NCI-H1417 (cell line): ENCODE results near the gene APOL1.

Experiments used
- DNase-seq, 3 experiments: peaks; one replicate each; lab custom pipeline; 2025; lab: John Stamatoyannopoulos, UW

APOL1 gene

GRCh38 chr22:36308880-36309279 lies 55.9 kb downstream of the APOL1 start:
- DNase-seq, result no peak

DNA sequence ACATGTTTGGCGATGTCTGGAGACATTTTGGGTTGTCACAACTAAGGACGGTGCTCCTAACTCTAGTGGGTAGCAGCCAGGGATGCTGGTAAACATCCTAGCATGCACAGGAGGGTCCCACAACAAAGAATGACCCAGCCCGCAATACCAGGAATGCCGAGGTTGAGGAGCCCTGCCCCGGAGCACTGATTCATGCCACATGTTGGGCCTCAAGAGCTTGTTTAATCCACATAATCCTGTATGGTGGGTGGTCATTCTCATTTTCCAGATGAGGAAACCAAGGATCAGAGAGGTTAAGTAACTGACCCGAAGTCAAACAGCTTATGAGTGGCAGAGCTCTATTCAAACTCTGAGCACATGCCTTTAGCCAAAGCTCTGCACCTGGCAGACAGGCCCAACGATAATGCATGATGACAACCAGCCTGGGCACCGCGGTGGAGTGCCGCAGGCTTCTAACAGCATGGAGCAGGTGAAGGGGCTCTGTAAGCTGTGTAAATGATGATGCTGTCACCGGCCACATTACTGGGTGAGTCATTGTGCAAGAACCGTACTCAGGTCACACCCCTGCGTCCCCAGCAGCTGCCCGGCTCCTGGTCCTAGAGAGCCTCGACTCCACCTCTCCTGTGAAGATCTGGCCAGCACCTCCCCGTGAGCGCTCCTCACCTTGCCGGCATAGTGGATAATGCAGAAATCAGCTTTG lies 58.6 kb downstream of the APOL1 start:
- no peak for DNase-seq

GRCh38 chr22:36315325-36315724 lies 62.4 kb downstream of the APOL1 start:
- DNase-seq, result no peak

GRCh38 chr22:36316419-36316818 lies 63.5 kb downstream of the APOL1 start:
- DNase-seq, result no peak
